ENCODE results near the gene FIGNL2. TPM values are rescaled to one million over a fixed set of nuclear protein-coding genes. Genes with fewer than 3 reads are reported as not detected.

Gene FIGNL2
- total and polyA plus RNA-seq, 9 of the 15 experiments (the other 6 are each of a cell fraction or from before 2014, with no cell fraction given), result 0.01 TPM; not detected in 8

- TF ChIP-seq REST (IDR thresholded peaks at IDR 0.05; ENCODE audit: borderline replicate concordance) (peak; percentile 28; the same call in 1 of the 2 replicates), REST (CRISPR knock-in tag; IDR thresholded peaks at IDR 0.05; ENCODE audit: low read depth) (no peak), FOXO4 (CRISPR knock-in tag; IDR thresholded peaks at IDR 0.05) (no peak), ZC3H11A (IDR thresholded peaks at IDR 0.05; ENCODE audit: low read depth, low read length) (no peak), COPS2 (conservative IDR thresholded peaks at IDR 0.05) (no peak), CREB5 (CRISPR knock-in tag; IDR thresholded peaks at IDR 0.05) (no peak), C11orf30 (IDR thresholded peaks at IDR 0.05; ENCODE audit: low read depth) (no peak), TOE1 (IDR thresholded peaks at IDR 0.05; ENCODE audit: borderline replicate concordance) (peak; percentile 96), TOE1 (CRISPR knock-in tag; IDR thresholded peaks at IDR 0.05; ENCODE audit: borderline replicate concordance, low read depth) (no peak), FOXP4 (CRISPR knock-in tag; IDR thresholded peaks at IDR 0.05; ENCODE audit: borderline replicate concordance) (no peak), NR0B1 (IDR thresholded peaks at IDR 0.05; ENCODE audit: partially characterized antibody) (no peak), ZKSCAN1 (IDR thresholded peaks at IDR 0.05; ENCODE audit: low read depth, low read length) (no peak), PPARD (CRISPR knock-in tag; IDR thresholded peaks at IDR 0.05) (no peak)
Measured at GRCh38 chr12:51886021-51886710, 37.6 kb upstream of the FIGNL2 start (continued).

Measured in K562 (cell line).